Type B pancreatic cell (in vitro differentiated cells): ENCODE measurements around the gene LTBP2. TPM values are rescaled to one million over a fixed set of nuclear protein-coding genes. Genes with fewer than 3 reads are reported as not detected.

Source experiments
- DNase-seq: peaks from one replicate; pipeline ENCODE4 v3.0.0; 2021; ENCODE audit warnings: mixed read lengths; ENCODE audit not compliant: unreplicated experiment; ENCODE audit errors: extremely low spot score
- H3K27ac Mint-ChIP-seq: 2 replicates; pipeline ENCODE4 v1.8.0; 2021; ENCODE audit warnings: mild to moderate bottlenecking, mixed read lengths
- H3K27me3 Mint-ChIP-seq: 2 replicates; pipeline ENCODE4 v1.8.0; 2021; ENCODE audit warnings: mixed read lengths
- H3K36me3 Mint-ChIP-seq: 2 replicates; pipeline ENCODE4 v1.8.0; 2021; ENCODE audit warnings: mixed read lengths
- H3K4me1 Mint-ChIP-seq: one replicate; pipeline ENCODE4 v1.8.0; 2021; ENCODE audit warnings: mixed read lengths; ENCODE audit not compliant: unreplicated experiment
- H3K4me3 Mint-ChIP-seq: 2 replicates; pipeline ENCODE4 v1.8.0; 2021; ENCODE audit warnings: mild to moderate bottlenecking, mixed read lengths
- H3K9me3 Mint-ChIP-seq: 2 replicates; pipeline ENCODE4 v1.8.0; 2021; ENCODE audit warnings: mixed read lengths
- CTCF ChIP-seq: fragments of 200-600 bp; sonication (generic); conservative IDR thresholded peaks from 2 replicates; pipeline ENCODE4 v1.5.0; 2021; ENCODE audit warnings: antibody characterized with exemption, mild to moderate bottlenecking
- total RNA-seq: library from RNA; stranded (reverse); gene quantifications from 2 replicates; pipeline ENCODE4 v1.2.1, GENCODE V29; 2021; ENCODE audit warnings: low replicate concordance

LTBP2 gene
- total RNA-seq, 1 donor from 2014 or later = 1.1 TPM

- TF ChIP-seq CTCF = no peak
- Mint-ChIP-seq H3K9me3 (no peaks in the 10 kb centered on the region), H3K4me3 (no peak overlapping the region), H3K27me3 (peaks cover 14% of the 10 kb centered on the region), H3K27ac (no peak overlapping the region), H3K36me3 (no peaks in the 10 kb centered on the region), H3K4me1 (peaks cover 17% of the 10 kb centered on the region)
- DNase-seq = no peak
These were observed 64.6 kb downstream of the LTBP2 start for GRCh38 chr14:74547331-74547927.

GRCh38 chr14:74546416-74546815 lies 65.6 kb downstream of the LTBP2 start:
- H3K27me3 Mint-ChIP-seq = peaks cover 14% of the 10 kb centered on the region
- H3K4me3 Mint-ChIP-seq = no peak overlapping the region
- no peak overlapping the region for H3K27ac Mint-ChIP-seq
- no peaks in the 10 kb centered on the region for H3K9me3 Mint-ChIP-seq
- DNase-seq = no peak
- TF ChIP-seq CTCF = no peak
- peaks cover 12% of the 10 kb centered on the region for H3K4me1 Mint-ChIP-seq
- no peaks in the 10 kb centered on the region for H3K36me3 Mint-ChIP-seq

GRCh38 chr14:74545386-74545785 lies 66.7 kb downstream of the LTBP2 start:
- no peaks in the 10 kb centered on the region for H3K36me3 Mint-ChIP-seq
- no peak for DNase-seq
- peaks cover 8% of the 10 kb centered on the region for H3K4me1 Mint-ChIP-seq
- no peaks in the 10 kb centered on the region for H3K9me3 Mint-ChIP-seq
- no peak for TF ChIP-seq CTCF
- no peak overlapping the region for H3K27ac Mint-ChIP-seq
- no peak overlapping the region for H3K4me3 Mint-ChIP-seq
- H3K27me3 Mint-ChIP-seq = peaks cover 14% of the 10 kb centered on the region

GRCh38 chr14:74543771-74544438 lies 68.1 kb downstream of the LTBP2 start:
- H3K4me3 Mint-ChIP-seq = no peak overlapping the region
- no peak for DNase-seq
- peaks cover 14% of the 10 kb centered on the region for H3K27me3 Mint-ChIP-seq
- peaks cover 8% of the 10 kb centered on the region for H3K4me1 Mint-ChIP-seq
- H3K9me3 Mint-ChIP-seq = no peaks in the 10 kb centered on the region
- no peaks in the 10 kb centered on the region for H3K36me3 Mint-ChIP-seq
- TF ChIP-seq CTCF = no peak
- H3K27ac Mint-ChIP-seq = no peak overlapping the region

- no peaks in the 10 kb centered on the region for H3K36me3 Mint-ChIP-seq
- H3K4me1 Mint-ChIP-seq = peaks cover 8% of the 10 kb centered on the region
- TF ChIP-seq CTCF = no peak
- DNase-seq = no peak
- no peaks in the 10 kb centered on the region for H3K9me3 Mint-ChIP-seq
- H3K27ac Mint-ChIP-seq = no peak overlapping the region
- H3K4me3 Mint-ChIP-seq = no peak overlapping the region
- H3K27me3 Mint-ChIP-seq = peaks cover 11% of the 10 kb centered on the region
These were observed 69.9 kb downstream of the LTBP2 start for GRCh38 chr14:74542056-74542685.
